Stimulated activated naive CD4-positive, alpha-beta T cell treated with Interleukin-2 at 50 U/mL for 16 hours (primary cell): ENCODE measurements around the gene MYH10.

ENCODE experiments used
- DNase-seq: peaks from one replicate; lab custom pipeline; 2025; lab: John Stamatoyannopoulos, UW

The MYH10 gene

DNA sequence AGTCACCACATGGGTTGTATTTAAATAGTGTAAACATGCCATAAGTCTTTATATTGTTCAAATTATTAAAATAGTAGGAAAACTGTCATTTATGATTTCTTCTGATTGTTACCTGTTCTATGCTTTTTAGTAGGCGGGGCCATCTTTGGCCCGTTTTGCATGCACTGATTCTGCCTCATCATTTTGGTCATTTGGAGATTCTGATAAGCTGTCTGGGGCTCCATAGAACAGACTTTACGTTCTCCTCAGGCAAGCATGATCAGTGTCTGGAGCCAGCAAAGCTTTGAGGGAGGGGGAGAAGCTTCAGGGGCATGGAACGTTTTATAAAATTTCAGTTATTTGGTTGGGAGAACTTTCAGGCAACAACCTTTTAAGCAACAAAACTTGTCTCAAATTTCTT lies 186.0 kb downstream of the MYH10 start:
- DNase-seq, result no peak

DNA sequence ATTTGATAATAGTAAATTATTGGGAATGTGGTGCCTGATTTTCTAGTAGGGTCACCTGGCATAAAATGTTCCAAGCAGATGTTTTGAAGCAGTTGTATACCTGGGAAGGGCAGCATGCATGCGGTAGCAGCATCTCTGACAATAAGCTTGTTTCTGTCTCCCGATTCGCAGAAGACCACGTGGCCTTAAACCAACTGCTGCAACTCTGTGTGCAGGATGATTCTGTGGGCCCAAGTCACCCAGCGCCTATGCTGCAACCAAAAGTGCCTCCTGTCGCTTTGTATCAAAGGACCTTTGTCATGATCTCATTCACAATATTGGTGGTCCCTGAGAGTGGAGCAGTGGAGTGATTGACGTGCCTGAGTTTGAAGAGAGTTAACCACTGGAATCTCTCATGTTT lies 186.8 kb downstream of the MYH10 start:
- no peak for DNase-seq

DNA sequence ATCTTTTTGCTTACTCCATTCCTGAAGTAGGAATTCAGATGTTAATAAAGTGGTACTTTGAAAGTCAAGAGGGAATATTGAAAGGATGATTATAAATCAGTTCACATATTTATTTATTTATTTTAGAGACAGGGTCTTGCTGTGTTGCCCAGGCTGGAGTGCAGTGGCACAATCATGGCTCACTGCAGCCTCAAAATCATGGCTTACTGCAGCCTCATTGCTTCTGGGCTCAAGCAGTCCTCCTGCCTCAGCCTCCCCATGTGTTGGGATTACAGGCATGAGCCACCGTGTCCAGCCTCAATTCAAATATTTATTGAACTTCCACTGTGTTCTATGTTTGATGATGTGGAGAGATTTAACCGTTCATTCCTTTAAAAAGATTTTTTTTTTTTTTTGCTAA lies 188.2 kb downstream of the MYH10 start:
- DNase-seq, result no peak

DNA sequence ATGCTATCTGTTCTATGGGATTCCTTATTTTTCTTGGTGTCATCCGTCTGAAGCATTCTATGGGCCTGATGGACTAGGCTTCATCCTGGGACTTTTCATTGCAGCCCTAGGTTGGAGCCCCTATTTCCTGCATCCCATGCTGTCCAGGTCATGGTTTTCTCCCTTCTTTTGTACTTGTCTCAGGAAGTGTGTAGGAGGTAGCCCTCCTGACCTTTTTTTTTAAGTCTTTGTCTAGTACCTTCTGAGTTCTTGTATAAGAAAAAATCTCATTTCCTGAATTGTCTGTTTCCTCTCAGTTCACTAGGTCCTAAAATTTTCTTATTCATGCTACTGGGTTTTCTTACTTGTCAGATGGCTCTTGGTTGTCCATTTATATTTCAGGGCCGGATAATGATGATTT lies 188.8 kb downstream of the MYH10 start:
- DNase-seq, result no peak

DNA sequence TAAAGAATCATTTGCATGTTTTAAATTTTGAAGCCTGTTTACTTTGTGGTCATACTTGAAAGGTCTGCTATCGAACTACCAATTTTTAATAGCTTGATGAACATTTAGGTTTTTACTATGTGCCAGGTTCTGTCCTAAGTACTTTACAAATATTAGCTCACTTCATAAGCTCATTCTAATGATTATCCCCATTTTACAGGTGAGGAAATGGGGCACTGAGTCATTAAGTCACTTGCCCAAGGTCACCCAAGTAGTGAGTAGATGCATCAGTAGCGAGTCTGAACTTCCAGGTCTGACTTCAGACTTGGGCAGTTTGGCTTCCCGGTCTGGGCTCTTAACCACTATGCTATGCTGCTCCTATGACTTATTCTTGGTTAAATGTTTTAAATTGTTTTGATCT lies 190.8 kb downstream of the MYH10 start:
- no peak for DNase-seq

DNA sequence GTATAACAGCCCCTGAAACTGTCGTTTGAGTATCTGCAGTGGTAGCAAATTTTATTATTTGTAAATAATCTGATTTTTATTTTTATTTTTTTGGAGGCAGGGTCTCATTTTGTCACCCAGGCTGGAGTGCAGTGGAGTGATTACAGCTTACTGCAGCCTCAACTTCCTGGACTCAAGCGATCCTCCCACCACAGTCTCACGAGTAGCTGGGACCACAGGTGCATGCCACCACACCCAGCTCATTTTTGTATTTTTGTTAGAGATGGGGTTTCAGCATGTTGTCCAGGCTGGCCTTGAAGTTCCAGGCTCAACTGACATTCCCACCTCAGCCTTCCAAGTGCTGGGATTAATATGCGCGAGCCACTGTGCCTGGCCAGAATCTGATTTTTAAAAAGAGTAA lies 192.1 kb downstream of the MYH10 start:
- no peak for DNase-seq

DNA sequence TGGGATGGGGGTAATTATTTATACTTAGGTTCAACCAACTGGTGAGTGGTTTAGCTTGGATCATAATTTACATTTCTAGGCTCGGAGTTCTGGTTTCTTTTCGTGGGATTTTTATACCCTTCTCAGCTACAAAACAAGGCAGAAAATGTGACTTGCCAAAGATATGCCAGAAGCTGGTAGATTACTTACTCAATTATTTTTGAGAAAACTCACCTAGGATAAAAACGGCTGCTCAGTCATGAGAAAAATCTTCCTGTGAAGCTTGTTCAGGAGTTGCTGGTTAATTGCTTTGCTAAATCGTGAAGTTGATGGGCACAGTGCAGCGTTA lies 193.7 kb downstream of the MYH10 start:
- DNase-seq, result no peak

DNA sequence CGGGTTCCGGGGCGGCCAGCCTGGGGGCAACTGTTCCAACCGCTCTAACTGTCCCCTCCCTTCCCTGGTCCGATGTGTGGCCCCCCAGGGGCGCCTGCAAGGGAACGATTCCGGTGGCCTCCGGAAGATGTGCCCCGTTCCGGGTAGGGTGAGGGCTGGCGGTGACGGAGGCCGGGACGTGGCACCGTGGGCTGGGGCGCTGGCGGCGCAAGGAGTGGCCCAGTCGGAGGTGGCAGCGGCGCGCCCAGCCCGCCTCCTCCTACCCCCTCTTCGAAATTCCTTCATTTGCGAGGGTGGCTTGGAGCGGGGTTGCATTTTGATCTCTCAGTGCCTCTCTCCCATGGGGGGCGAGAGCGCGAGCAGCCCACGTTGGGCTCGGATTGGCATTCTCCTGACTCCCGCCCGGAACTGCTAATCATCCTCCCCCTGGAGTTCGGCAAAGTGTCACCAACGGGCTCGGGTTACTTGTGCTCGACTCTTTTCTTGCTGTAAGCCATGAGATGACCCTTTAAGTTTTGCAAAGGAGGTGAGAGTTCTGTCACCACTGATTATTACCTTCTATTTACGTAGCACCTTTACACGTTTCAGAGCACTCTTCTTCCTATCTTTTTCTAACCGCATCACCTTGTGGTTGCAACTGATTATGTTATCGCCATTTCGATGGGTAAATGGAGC lies 194.2 kb downstream of the MYH10 start:
- DNase-seq, result peak; percentile 56

DNA sequence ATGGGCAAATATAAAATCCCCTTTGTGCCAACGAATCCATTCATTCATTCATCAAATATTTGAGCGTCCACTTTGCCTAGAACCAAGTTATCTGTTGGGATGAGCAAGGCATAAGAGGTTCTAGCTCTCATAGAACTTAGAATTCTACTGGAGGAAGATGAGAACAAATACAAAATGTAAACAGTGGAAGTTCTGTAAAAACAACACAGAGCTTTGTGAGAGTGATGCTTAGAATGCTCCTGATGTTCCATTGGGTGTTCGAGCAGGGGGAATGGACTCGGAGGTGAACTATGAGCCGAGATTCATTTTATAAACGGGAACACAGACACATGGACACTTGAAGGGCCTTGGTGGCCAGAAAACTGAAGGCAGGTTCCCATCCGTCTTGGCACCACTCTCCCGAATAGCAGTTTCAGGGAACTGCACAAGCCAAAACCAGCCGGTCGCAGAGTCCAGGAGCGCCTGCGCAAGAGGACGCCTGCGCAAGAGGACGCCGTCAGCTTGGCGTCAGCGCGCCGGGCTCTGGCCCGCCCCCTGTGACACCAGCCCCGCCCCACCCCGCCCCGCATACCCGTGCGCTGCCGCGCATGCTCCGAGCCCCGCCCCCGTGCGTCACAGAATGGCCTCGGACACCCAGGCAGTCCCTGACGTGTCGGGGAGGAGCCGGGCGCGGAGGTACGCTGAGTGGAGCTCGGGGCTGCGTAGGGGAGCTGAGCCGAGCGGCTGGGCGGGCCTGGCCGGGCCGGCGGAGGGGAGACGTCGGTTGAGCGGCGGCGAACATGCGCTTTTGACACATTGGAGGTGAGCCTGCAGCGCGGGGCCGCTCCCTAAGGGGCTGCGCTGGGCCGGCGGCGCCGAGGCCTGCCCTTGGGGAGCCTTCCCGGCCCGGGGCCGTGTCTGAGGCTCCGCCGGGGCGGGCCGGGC lies 195.0 kb downstream of the MYH10 start, which contains the start of gene NDEL1:
NDEL1 (plus strand) TSS at position 640 of the 924 bp plus-strand sequence. CDS start 8,388 bp downstream, outside the sequence.
- DNase-seq, result peak; percentile 99

DNA sequence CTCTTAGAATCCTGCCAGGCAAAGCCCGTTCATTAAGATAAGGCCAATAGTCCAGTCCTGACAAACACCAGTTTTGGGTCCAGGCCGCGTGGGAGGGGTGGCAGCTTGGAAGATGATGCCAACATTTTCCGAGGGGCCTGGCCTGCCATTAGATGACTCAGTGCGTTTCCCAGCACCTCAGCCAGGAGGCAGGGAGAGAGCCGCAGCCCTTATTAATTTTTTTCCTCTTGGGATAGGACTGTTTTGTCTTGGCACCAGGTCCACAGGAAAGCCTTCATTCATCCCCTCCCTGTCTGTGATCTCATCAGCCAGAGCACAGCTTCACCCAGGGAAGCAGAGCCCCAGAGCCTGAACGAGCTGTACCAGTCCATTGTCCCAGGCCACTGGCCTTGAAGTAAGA lies 199.6 kb downstream of the MYH10 start:
- DNase-seq, result no peak

DNA sequence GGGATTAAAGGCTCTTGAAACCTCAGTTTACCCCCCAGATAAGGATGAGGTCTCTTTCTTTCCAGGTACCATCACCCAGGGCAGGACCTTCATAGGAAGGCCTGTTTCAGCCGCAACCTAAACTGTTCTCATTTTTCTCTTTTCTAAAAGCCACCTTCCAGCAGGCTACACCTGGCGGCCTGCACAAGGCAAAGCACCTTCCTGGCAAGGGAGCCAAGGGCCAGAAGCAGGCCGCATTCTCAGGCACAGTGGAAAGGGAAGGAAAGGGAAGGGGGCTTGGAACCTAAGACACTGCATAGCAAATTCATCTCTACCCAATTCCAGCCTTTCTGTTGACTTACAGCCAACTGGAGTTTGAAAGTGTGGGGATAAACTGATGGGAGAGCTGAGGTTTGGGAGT lies 203.7 kb downstream of the MYH10 start:
- DNase-seq, result no peak

DNA sequence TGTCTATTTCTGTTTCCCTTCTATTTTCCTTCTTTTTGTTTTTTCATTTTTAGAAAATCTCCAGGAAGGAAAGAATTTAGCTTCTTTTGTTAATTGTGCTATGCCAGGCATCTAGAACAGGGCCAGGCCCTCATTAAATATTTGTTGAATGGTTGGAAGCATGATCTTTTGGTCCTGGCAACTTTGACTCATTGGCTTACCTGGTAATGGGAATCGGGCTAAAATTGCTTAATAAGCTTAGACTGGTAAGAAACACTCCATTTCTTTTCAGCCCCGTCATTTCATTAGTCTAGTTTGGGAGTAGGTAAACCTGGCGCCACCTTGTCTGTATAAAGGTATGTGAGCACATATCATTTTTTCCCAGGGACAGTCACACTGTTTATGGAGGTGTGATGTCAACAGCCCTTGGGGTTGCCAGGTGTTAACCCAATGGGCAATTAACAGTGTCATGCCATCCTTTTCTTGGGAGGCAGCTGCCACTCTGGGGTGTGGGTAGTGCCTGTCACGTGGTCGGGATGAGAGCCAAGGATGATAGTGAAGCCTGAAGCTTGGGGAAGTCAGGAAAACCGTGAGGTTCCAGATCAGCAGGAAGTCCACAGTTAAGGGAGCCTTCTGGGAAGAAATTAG lies 204.3 kb downstream of the MYH10 start:
- DNase-seq, result no peak
